ENCODE measurements around the gene CA4. TPM values are rescaled to one million over a fixed set of nuclear protein-coding genes. Genes with fewer than 3 reads are reported as not detected.
"Not testable (repeated sequence)": the region's sequence is repeated elsewhere in the genome, so short reads cannot be mapped to it uniquely, and the experiment has no call there.

The CA4 gene
- total and polyA plus RNA-seq, 9 of the 15 experiments (the other 6 are each of a cell fraction or from before 2014, with no cell fraction given), result 0.13 TPM; not detected in 7

- ATAC-seq; CTCF ChIA-PET (ENCODE audit: low intra/inter-chr PET ratio); H3K4me3 ChIP-seq; H3K27ac ChIP-seq (ENCODE audit: extremely low read depth, low read depth, low read length); BruUV-seq (replicated peaks); H3K27me3 ChIP-seq (ENCODE audit: control insufficient read depth in 2 of 2, insufficient read depth in 2 of 2, low read length in 2 of 2); in situ Hi-C loops (cut with MboI); DNase-seq (ENCODE audit: extremely low read depth in 1 of 4, low spot score in 3 of 4); H3K9me3 ChIP-seq (replicated peaks; ENCODE audit: control insufficient read depth, insufficient read depth, low read depth, low read length); H2AFZ ChIP-seq (ENCODE audit: low read depth, low read length); POLR2A ChIA-PET; H3K4me2 ChIP-seq (ENCODE audit: insufficient read depth, low read length); intact Hi-C loops (cut with micrococcal nuclease); H4K20me1 ChIP-seq (replicated peaks; ENCODE audit: control insufficient read depth, insufficient read depth, low read length); H3K9me1 ChIP-seq (ENCODE audit: control insufficient read depth, insufficient read depth, low read length); H3K4me1 ChIP-seq (replicated peaks in 1 of 2; ENCODE audit: control insufficient read depth in 2 of 2, insufficient read depth in 2 of 2, low read length in 2 of 2); H3K9ac ChIP-seq (ENCODE audit: insufficient read depth in 1 of 2, low read depth in 2 of 2, low read length in 2 of 2); FAIRE-seq; H3K79me2 ChIP-seq (ENCODE audit: control insufficient read depth, insufficient read depth, low read length): not testable (repeated sequence)
- WGBS (ENCODE audit: insufficient coverage, low coverage, missing lambda C conversion rate), result 91% methylated on average over 4 of the region's 4 CpGs
- peak in 1 of 3 experiments; percentile 81; a peak in 2 of 6 replicates for TF ChIP-seq ZBTB11 (CRISPR knock-in tag; IDR thresholded peaks at IDR 0.05)
- peaks cover 86% of the 10 kb centered on the region for H3K36me3 ChIP-seq (ENCODE audit: control insufficient read depth, insufficient read depth, low read length)
Measured at GRCh38 chr17:60190032-60190431, 40.3 kb downstream of the CA4 start.

GRCh38 chr17:60193032-60193431, 43.3 kb downstream of the CA4 start:
- POLR2A ChIA-PET, result not testable (repeated sequence)

More at GRCh38 chr17:60193032-60193431, 43.3 kb downstream of the CA4 start:
- H3K9ac ChIP-seq (ENCODE audit: insufficient read depth in 1 of 2, low read depth in 2 of 2, low read length in 2 of 2); DNase-seq (ENCODE audit: extremely low read depth in 1 of 4, low spot score in 3 of 4); in situ Hi-C loops (cut with MboI); FAIRE-seq; intact Hi-C loops (cut with micrococcal nuclease); H2AFZ ChIP-seq (ENCODE audit: low read depth, low read length); BruUV-seq (replicated peaks); ATAC-seq; H3K9me1 ChIP-seq (ENCODE audit: control insufficient read depth, insufficient read depth, low read length); H4K20me1 ChIP-seq (replicated peaks; ENCODE audit: control insufficient read depth, insufficient read depth, low read length); H3K4me3 ChIP-seq; H3K9me3 ChIP-seq (replicated peaks; ENCODE audit: control insufficient read depth, insufficient read depth, low read depth, low read length); H3K4me2 ChIP-seq (ENCODE audit: insufficient read depth, low read length); H3K79me2 ChIP-seq (ENCODE audit: control insufficient read depth, insufficient read depth, low read length); H3K27me3 ChIP-seq (ENCODE audit: control insufficient read depth in 2 of 2, insufficient read depth in 2 of 2, low read length in 2 of 2); H3K27ac ChIP-seq (ENCODE audit: extremely low read depth, low read depth, low read length); H3K4me1 ChIP-seq (replicated peaks in 1 of 2; ENCODE audit: control insufficient read depth in 2 of 2, insufficient read depth in 2 of 2, low read length in 2 of 2); CTCF ChIA-PET (ENCODE audit: low intra/inter-chr PET ratio): not testable (repeated sequence)
- WGBS (ENCODE audit: insufficient coverage, low coverage, missing lambda C conversion rate), result 100% methylated on average over 3 of the region's 3 CpGs
- H3K36me3 ChIP-seq (ENCODE audit: control insufficient read depth, insufficient read depth, low read length), result peaks cover 76% of the 10 kb centered on the region
